GM18499 (cell line): ENCODE measurements around the gene TTLL11.

ENCODE experiments used
- ATAC-seq: cut with Tn5 transposase; IDR thresholded peaks from one replicate; pipeline ENCODE4 v1.9.1; 2021; ENCODE audit warnings: moderate number of reproducible peaks; ENCODE audit not compliant: insufficient read depth, unreplicated experiment

The TTLL11 gene

GRCh38 chr9:121822093-121823085 lies 270.7 kb downstream of the TTLL11 start:
- ATAC-seq, result no peak

GRCh38 chr9:121821326-121821725 lies 271.8 kb downstream of the TTLL11 start:
- no peak for ATAC-seq

- ATAC-seq, result no peak
Measured at GRCh38 chr9:121820286-121821005, 272.7 kb downstream of the TTLL11 start.

GRCh38 chr9:121819428-121820231 lies 273.5 kb downstream of the TTLL11 start:
- no peak for ATAC-seq

- ATAC-seq, result no peak
Measured at GRCh38 chr9:121818841-121819427, 274.2 kb downstream of the TTLL11 start.

- no peak for ATAC-seq
Measured at GRCh38 chr9:121818016-121818661, 275.0 kb downstream of the TTLL11 start.

GRCh38 chr9:121817476-121817875 lies 275.6 kb downstream of the TTLL11 start:
- no peak for ATAC-seq

- ATAC-seq, result no peak
Measured at GRCh38 chr9:121816845-121817450, 276.2 kb downstream of the TTLL11 start.

- ATAC-seq, result no peak
Measured at GRCh38 chr9:121816449-121816817, 276.7 kb downstream of the TTLL11 start.

- ATAC-seq, result no peak
Measured at GRCh38 chr9:121815546-121816448, 277.3 kb downstream of the TTLL11 start.

- ATAC-seq, result no peak
Measured at GRCh38 chr9:121815084-121815483, 278.0 kb downstream of the TTLL11 start.

GRCh38 chr9:121814594-121814993 lies 278.5 kb downstream of the TTLL11 start:
- no peak for ATAC-seq

GRCh38 chr9:121813519-121814210 lies 279.4 kb downstream of the TTLL11 start:
- ATAC-seq, result no peak

- ATAC-seq, result no peak
Measured at GRCh38 chr9:121812159-121812735, 280.9 kb downstream of the TTLL11 start.

- ATAC-seq, result no peak
Measured at GRCh38 chr9:121811751-121812150, 281.4 kb downstream of the TTLL11 start.

GRCh38 chr9:121811140-121811539 lies 282.0 kb downstream of the TTLL11 start:
- ATAC-seq, result no peak

GRCh38 chr9:121810489-121810888 lies 282.6 kb downstream of the TTLL11 start:
- no peak for ATAC-seq
